IMR-90 (cell line): ENCODE data around the gene GABPB1. TPM values are rescaled to one million over a fixed set of nuclear protein-coding genes. Genes with fewer than 3 reads are reported as not detected.
"Not testable (repeated sequence)": the region's sequence is repeated elsewhere in the genome, so short reads cannot be mapped to it uniquely, and the experiment has no call there.

Experiments used
- ATAC-seq: fragments of 200-7000 bp; cut with Tn5 transposase; 2 replicates; pipeline ENCODE4 v1.9.1; 2020; ENCODE audit warnings: low read depth, mild to moderate bottlenecking, moderate library complexity
- BruUV-seq: library from RNA; stranded (reverse); fragments of 400-500 nt; replicated peaks from 2 replicates; lab custom pipeline; 2021; lab: Mats Ljungman, UMichigan
- CTCF ChIA-PET: fragments of 300-600 bp; formaldehyde crosslinking; extraction: SDS; loops from one replicate; lab custom pipeline; 2021; ENCODE audit warnings: antibody characterized with exemption; lab: Yijun Ruan, JAX
- POLR2A ChIA-PET: fragments of 300-600 bp; sonication (Branson Sonifier 250); formaldehyde crosslinking; loops from one replicate; lab custom pipeline; 2022; ENCODE audit warnings: antibody characterized with exemption; ENCODE audit not compliant: unreplicated experiment; lab: Charles Lee
- DNase-seq: peaks from one replicate; pipeline ENCODE4 v3.0.0; 2013
- H2AFZ ChIP-seq: replicated peaks from 2 replicates; pipeline ENCODE3; 2013; ENCODE audit warnings: low read length, mild to moderate bottlenecking; ENCODE audit not compliant: poor library complexity
- H2AK5ac ChIP-seq: 2 replicates; pipeline ENCODE4 v1.6.1; 2013; ENCODE audit warnings: low read depth, low read length, inconsistent platforms
- H2AK9ac ChIP-seq: replicated peaks from 2 replicates; pipeline ENCODE3; 2013; ENCODE audit warnings: mild to moderate bottlenecking, low read depth, low read length, moderate library complexity; ENCODE audit not compliant: poor library complexity
- H2BK120ac ChIP-seq: 2 replicates; pipeline ENCODE4 v1.6.1; 2013; ENCODE audit warnings: low read depth, low read length, inconsistent platforms
- H2BK15ac ChIP-seq: 3 replicates; pipeline ENCODE4 v1.6.1; 2013; ENCODE audit warnings: low read depth, low read length, inconsistent platforms
- H2BK20ac ChIP-seq: 2 replicates; pipeline ENCODE4 v1.6.1; 2013; ENCODE audit warnings: low read depth, mild to moderate bottlenecking, inconsistent platforms, low read length, moderate library complexity
- H2BK5ac ChIP-seq: 2 replicates; pipeline ENCODE4 v1.6.1; 2013; ENCODE audit warnings: mild to moderate bottlenecking, low read depth, low read length, inconsistent platforms; ENCODE audit not compliant: poor library complexity, severe bottlenecking
- H3K14ac ChIP-seq: replicated peaks from 2 replicates; pipeline ENCODE4 v1.6.1; 2013; ENCODE audit warnings: low read depth, low read length, inconsistent platforms
- H3K18ac ChIP-seq: 2 replicates; pipeline ENCODE4 v1.6.1; 2013; ENCODE audit warnings: low read depth, low read length, control low read depth
- H3K23ac ChIP-seq: 2 replicates; pipeline ENCODE4 v1.6.1; 2013; ENCODE audit warnings: low read depth, low read length, inconsistent platforms
- H3K27ac ChIP-seq: 2 replicates; pipeline ENCODE4 v1.5.1; 2013; ENCODE audit warnings: mild to moderate bottlenecking, control low read depth, low read length; ENCODE audit not compliant: insufficient read depth
- H3K27me3 ChIP-seq: 2 replicates; pipeline ENCODE4 v1.6.1; 2013; ENCODE audit warnings: low read length; ENCODE audit not compliant: control insufficient read depth, insufficient read depth
- H3K36me3 ChIP-seq: 2 replicates; pipeline ENCODE4 v1.6.1; 2013; ENCODE audit warnings: low read length, mixed read lengths; ENCODE audit not compliant: control insufficient read depth, insufficient read depth
- H3K4ac ChIP-seq: 2 replicates; pipeline ENCODE4 v1.6.1; 2013; ENCODE audit warnings: low read depth, low read length, inconsistent platforms
- H3K4me1 ChIP-seq: 2 replicates; pipeline ENCODE4 v1.6.1; 2013; ENCODE audit warnings: low read length, mixed read lengths; ENCODE audit not compliant: control insufficient read depth, insufficient read depth
- H3K4me2 ChIP-seq: 2 replicates; pipeline ENCODE4 v1.6.1; 2013; ENCODE audit warnings: low read depth, mild to moderate bottlenecking, control low read depth, low read length, moderate library complexity
- H3K4me3 ChIP-seq: 2 replicates; pipeline ENCODE4 v1.5.1; 2013; ENCODE audit warnings: low read depth, mild to moderate bottlenecking, control low read depth, low read length, moderate library complexity; ENCODE audit not compliant: insufficient read depth
- H3K56ac ChIP-seq: 2 replicates; pipeline ENCODE4 v1.6.1; 2013; ENCODE audit warnings: low read length, inconsistent platforms; ENCODE audit not compliant: insufficient read depth; ENCODE audit errors: extremely low read depth
- H3K79me1 ChIP-seq, 2 experiments: 2 replicates each; pipeline ENCODE4 v1.6.1; 2013; ENCODE audit warnings: low read length in 2 of 2, inconsistent platforms in 1 of 2, low read depth in 1 of 2
- H3K9ac ChIP-seq: 2 replicates; pipeline ENCODE4 v1.6.1; 2013; ENCODE audit warnings: low read depth, low read length, control low read depth
- H3K9me1 ChIP-seq: 2 replicates; pipeline ENCODE4 v1.6.1; 2013; ENCODE audit warnings: low read length, inconsistent platforms; ENCODE audit not compliant: insufficient read depth
- H3K9me3 ChIP-seq: 2 replicates; pipeline ENCODE4 v1.6.1; 2013; ENCODE audit warnings: low read length; ENCODE audit not compliant: control insufficient read depth, insufficient read depth
- H4K20me1 ChIP-seq: 2 replicates; pipeline ENCODE4 v1.6.1; 2013; ENCODE audit warnings: low read length, inconsistent platforms; ENCODE audit not compliant: insufficient read depth
- H4K5ac ChIP-seq: 2 replicates; pipeline ENCODE4 v1.6.1; 2013; ENCODE audit warnings: mild to moderate bottlenecking, low read depth, low read length, control low read depth
- H4K8ac ChIP-seq, 2 experiments: 2 replicates each; pipeline ENCODE4 v1.6.1; 2013; ENCODE audit warnings: low read depth in 2 of 2, low read length in 2 of 2, control low read depth in 1 of 2, inconsistent platforms in 1 of 2
- H4K91ac ChIP-seq: 2 replicates; pipeline ENCODE4 v1.6.1; 2013; ENCODE audit warnings: low read depth, low read length, inconsistent platforms; ENCODE audit not compliant: insufficient read depth
- CHD1 ChIP-seq: IDR thresholded peaks from 2 replicates; pipeline ENCODE4 v1.6.1; 2012; ENCODE audit warnings: low read depth, low read length, improper control_type of control experiment
- MAFK ChIP-seq: IDR thresholded peaks from 2 replicates; pipeline ENCODE4 v1.6.1; 2012; ENCODE audit warnings: low read depth, low read length, improper control_type of control experiment
- MXI1 ChIP-seq: IDR thresholded peaks from 2 replicates; pipeline ENCODE4 v1.6.1; 2012; ENCODE audit warnings: low read depth, mild to moderate bottlenecking, low read length, moderate library complexity, borderline replicate concordance
- NFE2L2 ChIP-seq: fragments of 150-350 bp; IDR thresholded peaks from 2 replicates; pipeline ENCODE4 v1.6.1; 2016; ENCODE audit warnings: low read depth, mild to moderate bottlenecking, low read length
- RCOR1 ChIP-seq: IDR thresholded peaks from 2 replicates; pipeline ENCODE4 v1.6.1; 2012; ENCODE audit warnings: mild to moderate bottlenecking, low read length, improper control_type of control experiment; ENCODE audit not compliant: insufficient replicate concordance
- WGBS, 2 experiments: methylation state at CpG; one replicate each; pipeline versions ENCODE4 v1.1.5 to v1.1.7; 2013; ENCODE audit warnings: missing lambda C conversion rate in 2 of 2; ENCODE audit not compliant: insufficient read length in 1 of 2; ENCODE audit errors: extremely low coverage in 2 of 2; 5-methylcytosine and 5-hydroxymethylcytosine counted together
- dilution Hi-C: fragments of 300-500 bp; cut with HindIII; formaldehyde crosslinking; loops from one replicate; pipeline ENCODE4 v1.14.3; 2018; ENCODE audit warnings: low sequenced_read_pairs; ENCODE audit not compliant: unreplicated experiment
- in situ Hi-C: fragments of 300-500 bp; cut with MboI; formaldehyde crosslinking; loops from 3 replicates; pipeline ENCODE4 v1.14.3; 2019; ENCODE audit warnings: low sequenced_read_pairs, inconsistent platforms, mixed read lengths
- intact Hi-C: fragments of 100-400 bp; cut with micrococcal nuclease; formaldehyde crosslinking; loops from 2 replicates; pipeline ENCODE4 v1.10.0; 2022
- polyA plus RNA-seq, 3 experiments: library from polyadenylated mRNA; depleted of rRNA; stranded (reverse); fragments of >200 nt; gene quantifications; 2 replicates each; pipeline ENCODE4 v1.2.3, GENCODE V29; 2012; ENCODE audit warnings: low replicate concordance in 1 of 3
- total RNA-seq: library from RNA; depleted of rRNA; stranded (reverse); fragments of >200 nt; gene quantifications from 2 replicates; pipeline ENCODE4 v1.2.3, GENCODE V29; 2012

Gene GABPB1
- total and polyA plus RNA-seq, 2 of the 4 experiments (the other 2 are of a cell fraction) = 26.3 to 89.3 TPM

DNA sequence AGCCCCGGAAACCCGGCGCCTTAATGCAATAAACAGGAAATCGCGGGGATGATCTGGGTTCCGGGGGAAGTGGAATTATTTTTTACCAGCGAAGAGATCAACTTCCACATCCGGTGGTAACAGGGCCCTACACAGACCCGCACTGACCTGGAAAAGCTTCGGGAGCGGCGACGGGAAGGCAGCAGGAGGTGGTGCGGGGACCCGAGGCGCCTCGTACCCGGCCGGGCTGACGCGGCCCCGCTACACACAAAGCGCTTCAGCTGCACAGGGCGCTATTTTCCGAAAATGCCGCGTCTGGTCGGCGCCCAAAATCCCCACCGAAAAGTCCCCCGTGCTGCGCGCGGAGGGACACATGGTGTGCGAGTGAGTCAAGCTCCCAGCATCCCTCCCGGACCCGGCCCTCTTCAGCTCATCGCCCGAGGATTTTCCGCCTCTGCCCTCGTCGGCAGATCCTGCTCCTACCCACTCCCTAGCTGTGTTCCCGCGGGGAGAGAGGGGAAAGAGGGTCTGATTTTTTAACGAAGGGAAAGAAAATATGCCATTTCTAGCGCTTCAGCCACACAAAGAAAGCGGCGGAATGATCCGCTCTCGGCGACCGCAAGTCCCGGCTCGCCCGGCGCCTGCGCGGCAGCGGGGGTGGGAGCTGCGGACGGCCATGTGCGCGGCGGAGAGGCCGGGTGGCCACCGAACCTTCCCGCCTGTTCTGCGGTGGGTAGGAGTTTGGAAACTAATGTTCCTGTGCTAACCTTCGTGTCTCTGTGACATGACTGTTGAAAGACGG, at the start of gene GABPB1 (continued):
- no peak for TF ChIP-seq MAFK
- TF ChIP-seq CHD1 = no peak; the same call in none of the 2 replicates
- no peak for TF ChIP-seq NFE2L2
- TF ChIP-seq MXI1 = peak; percentile 99
- TF ChIP-seq RCOR1 = no peak

DNA sequence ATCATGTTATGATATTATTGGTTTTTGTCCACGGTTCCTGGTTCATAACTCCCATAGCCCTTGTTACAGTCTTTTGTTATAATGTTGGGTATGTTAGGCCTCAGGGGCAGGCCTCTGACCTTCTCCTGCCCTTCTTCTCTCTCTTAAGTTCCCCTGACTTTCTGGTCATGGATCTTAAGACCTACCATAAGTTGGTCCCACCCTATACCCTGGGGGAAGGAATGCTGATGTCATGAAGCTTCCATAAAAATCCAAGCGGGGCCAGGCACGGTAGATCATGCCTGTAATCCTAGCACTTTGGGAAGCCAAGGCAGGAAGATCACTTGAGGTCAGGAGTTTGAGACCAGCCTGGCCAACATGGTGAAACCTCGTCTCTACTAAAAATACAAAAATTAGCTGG, 36.6 kb upstream of the GABPB1 start:
- CTCF ChIA-PET = interaction anchor here (1.0 kb wide), 1 partner anchor 21 kb away, joined by 3 read pairs; no protein-coding TSS in a partner anchor
- H3K79me1 ChIP-seq, H2AFZ ChIP-seq, BruUV-seq, H3K56ac ChIP-seq, H4K91ac ChIP-seq, H3K14ac ChIP-seq, intact Hi-C loops, H3K9me1 ChIP-seq, DNase-seq, H3K23ac ChIP-seq, H3K36me3 ChIP-seq, H2BK20ac ChIP-seq, dilution Hi-C loops, H3K4me3 ChIP-seq, H3K18ac ChIP-seq, H2AK9ac ChIP-seq, H3K9me3 ChIP-seq, H4K8ac ChIP-seq, H3K9ac ChIP-seq, H2BK5ac ChIP-seq, H4K20me1 ChIP-seq, H2BK120ac ChIP-seq, H3K4me1 ChIP-seq, POLR2A ChIA-PET, ATAC-seq, in situ Hi-C loops, H3K27me3 ChIP-seq, H2AK5ac ChIP-seq, H3K4me2 ChIP-seq, H2BK15ac ChIP-seq, H3K4ac ChIP-seq, H4K5ac ChIP-seq, H3K27ac ChIP-seq: not testable (repeated sequence)
- no CpG with 5 or more reads among the region's 4 CpGs for WGBS, 2 experiments
